Uterus (tissue), 4 donors: ENCODE data around the gene SERPINE3. TPM values are rescaled to one million over a fixed set of nuclear protein-coding genes. Genes with fewer than 3 reads are reported as not detected.

Experiments used
- DNase-seq, 2 donors: peaks; one replicate each; pipeline ENCODE4 v3.0.0-alpha.2; 2019 to 2020
- H3K27ac ChIP-seq, 2 donors: fragments of 200-600 bp; sonication (generic); 1 replicate in 1 of 2; 2 replicates in 1 of 2; pipeline ENCODE4 v1.5.1; 2016 to 2018
- H3K27me3 ChIP-seq, 2 donors: fragments of 200-600 bp; sonication (generic); one replicate each; pipeline ENCODE4 v1.5.1; 2018 to 2019; ENCODE audit warnings: control low read depth in 1 of 2
- H3K36me3 ChIP-seq, 2 donors: fragments of 200-600 bp; sonication (generic); one replicate each; pipeline ENCODE4 v1.5.1; 2019; ENCODE audit warnings: control low read depth in 1 of 2
- H3K4me1 ChIP-seq, 2 donors: fragments of 200-600 bp; sonication (generic); one replicate each; pipeline ENCODE4 v1.5.1; 2018 to 2019; ENCODE audit warnings: control low read depth in 1 of 2
- H3K4me3 ChIP-seq, 2 donors: fragments of 200-600 bp; sonication (generic); 1 replicate in 1 of 2; 2 replicates in 1 of 2; pipeline ENCODE4 v1.5.1; 2018 to 2019; ENCODE audit warnings: mild to moderate bottlenecking in 1 of 2
- H3K9me3 ChIP-seq, 2 donors: fragments of 200-600 bp; sonication (generic); one replicate each; pipeline ENCODE4 v1.5.1; 2019; ENCODE audit warnings: control low read depth in 1 of 2
- CTCF ChIP-seq, 4 experiments: fragments of 200-600 bp in 2 of 4; fragments of 450-650 bp in 2 of 4; sonication (generic) in 2 of 4; IDR thresholded peaks; one replicate each; pipeline ENCODE4 v1.5.1; 2016 to 2019; ENCODE audit warnings: antibody characterized with exemption in 4 of 4, mild to moderate bottlenecking in 2 of 4, moderate library complexity in 1 of 4
- POLR2A ChIP-seq, 2 donors: fragments of 450-650 bp; IDR thresholded peaks; one replicate each; pipeline ENCODE4 v1.6.1; 2016; ENCODE audit warnings: antibody characterized with exemption in 2 of 2, mild to moderate bottlenecking in 1 of 2, moderate library complexity in 1 of 2
- intact Hi-C: fragments of 100-400 bp; cut with DNase I; formaldehyde crosslinking; loops from one replicate; pipeline ENCODE4 v1.15.1; 2023; ENCODE audit warnings: low total_unique reads
- total RNA-seq, 4 donors: library from RNA; depleted of rRNA in 3 of 4; stranded (reverse); fragments of >200 nt in 3 of 4; gene quantifications; one replicate each; pipeline versions ENCODE4 v1.1.0 to v1.2.4, GENCODE V29; 2014 to 2023
- donor health status: DM: yes; HTN: yes; CAD: no.

Gene SERPINE3
- total RNA-seq, 4 donors from 2014 or later = 0.14 TPM; not detected in 3

- Histone ChIP-seq H3K4me3 (no peak overlapping the region), H3K4me1 (no peaks in the 10 kb centered on the region), H3K36me3 (no peaks in the 10 kb centered on the region), H3K9me3 (no peaks in the 10 kb centered on the region), H3K27me3 (no peaks in the 10 kb centered on the region), H3K27ac (no peak overlapping the region)
- intact Hi-C loops = no loop called here
- no peak for TF ChIP-seq CTCF (IDR thresholded peaks at IDR 0.05)
- no peak for TF ChIP-seq POLR2A (IDR thresholded peaks at IDR 0.05)
- no peak for DNase-seq
These were observed 651 bp downstream of the SERPINE3 start for GRCh38 chr13:51339952-51340732.

GRCh38 chr13:51341232-51341631 is 1.7 kb downstream of the SERPINE3 start:
- H3K4me1 ChIP-seq = no peaks in the 10 kb centered on the region
- H3K27ac ChIP-seq = no peak overlapping the region
- TF ChIP-seq CTCF (IDR thresholded peaks at IDR 0.05) (no peak), POLR2A (IDR thresholded peaks at IDR 0.05) (no peak)
- intact Hi-C loops = no loop called here
- H3K4me3 ChIP-seq = no peak overlapping the region
- no peaks in the 10 kb centered on the region for H3K36me3 ChIP-seq
- no peaks in the 10 kb centered on the region for H3K9me3 ChIP-seq
- no peak for DNase-seq
- no peaks in the 10 kb centered on the region for H3K27me3 ChIP-seq

GRCh38 chr13:51341791-51342190 is 2.3 kb downstream of the SERPINE3 start:
- Histone ChIP-seq H3K4me3 (no peak overlapping the region), H3K9me3 (no peaks in the 10 kb centered on the region), H3K27ac (no peak overlapping the region), H3K27me3 (no peaks in the 10 kb centered on the region), H3K4me1 (no peaks in the 10 kb centered on the region), H3K36me3 (no peaks in the 10 kb centered on the region)
- no peak for TF ChIP-seq CTCF (IDR thresholded peaks at IDR 0.05)
- TF ChIP-seq POLR2A (IDR thresholded peaks at IDR 0.05) = no peak
- intact Hi-C loops = no loop called here
- no peak for DNase-seq

GRCh38 chr13:51342706-51343105 is 3.2 kb downstream of the SERPINE3 start:
- intact Hi-C loops = no loop called here
- no peak for DNase-seq
- Histone ChIP-seq H3K4me1 (no peaks in the 10 kb centered on the region), H3K9me3 (no peaks in the 10 kb centered on the region), H3K27ac (no peak overlapping the region), H3K36me3 (no peaks in the 10 kb centered on the region), H3K27me3 (no peaks in the 10 kb centered on the region), H3K4me3 (no peak overlapping the region)
- TF ChIP-seq POLR2A (IDR thresholded peaks at IDR 0.05) = no peak

- Histone ChIP-seq H3K27me3 (no peaks in the 10 kb centered on the region), H3K27ac (no peak overlapping the region), H3K4me1 (no peaks in the 10 kb centered on the region), H3K36me3 (no peaks in the 10 kb centered on the region), H3K9me3 (no peaks in the 10 kb centered on the region), H3K4me3 (no peak overlapping the region)
- intact Hi-C loops = no loop called here
- DNase-seq = no peak
- TF ChIP-seq CTCF (IDR thresholded peaks at IDR 0.05) = no peak
- no peak for TF ChIP-seq POLR2A (IDR thresholded peaks at IDR 0.05)
These were observed 4.0 kb downstream of the SERPINE3 start for GRCh38 chr13:51343475-51343874.
